ENCODE results near the gene PSD. TPM values are rescaled to one million over a fixed set of nuclear protein-coding genes. Genes with fewer than 3 reads are reported as not detected.

The PSD gene
- total and polyA plus RNA-seq, 9 of the 15 experiments (the other 6 are each of a cell fraction or from before 2014, with no cell fraction given), result 0.11 to 1.7 (median 0.54) TPM; not detected in 2

DNA sequence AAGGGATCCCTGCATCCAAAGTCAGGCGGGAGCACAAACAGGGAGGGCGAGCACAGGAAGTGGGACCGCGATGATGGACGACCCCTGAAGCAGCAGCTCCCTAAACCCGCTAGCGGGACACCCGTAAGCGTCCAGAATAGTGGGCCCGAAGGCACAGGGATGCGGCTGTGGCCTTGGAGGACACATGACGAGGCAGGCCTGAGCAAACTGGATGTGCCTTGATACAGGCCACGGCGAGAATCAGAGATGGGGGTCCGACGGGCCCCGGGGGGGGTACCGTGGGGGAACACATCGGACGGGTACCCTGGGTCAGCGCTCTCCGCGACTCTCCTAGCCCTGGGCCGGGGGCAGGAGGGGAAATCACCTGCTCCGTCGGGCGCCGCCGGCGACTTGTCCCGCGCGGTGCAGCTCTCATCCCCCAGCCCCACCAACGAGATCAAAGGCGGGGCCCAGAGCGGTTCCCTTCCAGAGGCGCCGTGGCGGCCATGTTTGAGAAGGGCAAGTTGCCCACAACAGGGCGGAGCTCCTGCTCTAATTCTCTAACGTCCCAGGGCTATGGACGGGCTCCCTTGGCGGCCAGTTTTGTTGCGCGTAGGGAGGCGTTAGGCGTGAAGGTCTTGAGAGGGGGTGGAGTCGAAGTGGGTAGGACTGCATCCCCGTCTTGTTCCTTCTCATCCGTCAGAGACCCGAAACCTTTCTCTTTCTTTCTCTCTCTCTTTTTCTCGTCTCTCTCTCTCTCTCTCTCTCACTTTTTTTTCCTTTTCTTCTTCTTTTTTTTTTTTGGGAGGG, 13.8 kb upstream of the PSD start, which contains the start of gene CUEDC2 (continued):
- TF ChIP-seq, protein P1, sequence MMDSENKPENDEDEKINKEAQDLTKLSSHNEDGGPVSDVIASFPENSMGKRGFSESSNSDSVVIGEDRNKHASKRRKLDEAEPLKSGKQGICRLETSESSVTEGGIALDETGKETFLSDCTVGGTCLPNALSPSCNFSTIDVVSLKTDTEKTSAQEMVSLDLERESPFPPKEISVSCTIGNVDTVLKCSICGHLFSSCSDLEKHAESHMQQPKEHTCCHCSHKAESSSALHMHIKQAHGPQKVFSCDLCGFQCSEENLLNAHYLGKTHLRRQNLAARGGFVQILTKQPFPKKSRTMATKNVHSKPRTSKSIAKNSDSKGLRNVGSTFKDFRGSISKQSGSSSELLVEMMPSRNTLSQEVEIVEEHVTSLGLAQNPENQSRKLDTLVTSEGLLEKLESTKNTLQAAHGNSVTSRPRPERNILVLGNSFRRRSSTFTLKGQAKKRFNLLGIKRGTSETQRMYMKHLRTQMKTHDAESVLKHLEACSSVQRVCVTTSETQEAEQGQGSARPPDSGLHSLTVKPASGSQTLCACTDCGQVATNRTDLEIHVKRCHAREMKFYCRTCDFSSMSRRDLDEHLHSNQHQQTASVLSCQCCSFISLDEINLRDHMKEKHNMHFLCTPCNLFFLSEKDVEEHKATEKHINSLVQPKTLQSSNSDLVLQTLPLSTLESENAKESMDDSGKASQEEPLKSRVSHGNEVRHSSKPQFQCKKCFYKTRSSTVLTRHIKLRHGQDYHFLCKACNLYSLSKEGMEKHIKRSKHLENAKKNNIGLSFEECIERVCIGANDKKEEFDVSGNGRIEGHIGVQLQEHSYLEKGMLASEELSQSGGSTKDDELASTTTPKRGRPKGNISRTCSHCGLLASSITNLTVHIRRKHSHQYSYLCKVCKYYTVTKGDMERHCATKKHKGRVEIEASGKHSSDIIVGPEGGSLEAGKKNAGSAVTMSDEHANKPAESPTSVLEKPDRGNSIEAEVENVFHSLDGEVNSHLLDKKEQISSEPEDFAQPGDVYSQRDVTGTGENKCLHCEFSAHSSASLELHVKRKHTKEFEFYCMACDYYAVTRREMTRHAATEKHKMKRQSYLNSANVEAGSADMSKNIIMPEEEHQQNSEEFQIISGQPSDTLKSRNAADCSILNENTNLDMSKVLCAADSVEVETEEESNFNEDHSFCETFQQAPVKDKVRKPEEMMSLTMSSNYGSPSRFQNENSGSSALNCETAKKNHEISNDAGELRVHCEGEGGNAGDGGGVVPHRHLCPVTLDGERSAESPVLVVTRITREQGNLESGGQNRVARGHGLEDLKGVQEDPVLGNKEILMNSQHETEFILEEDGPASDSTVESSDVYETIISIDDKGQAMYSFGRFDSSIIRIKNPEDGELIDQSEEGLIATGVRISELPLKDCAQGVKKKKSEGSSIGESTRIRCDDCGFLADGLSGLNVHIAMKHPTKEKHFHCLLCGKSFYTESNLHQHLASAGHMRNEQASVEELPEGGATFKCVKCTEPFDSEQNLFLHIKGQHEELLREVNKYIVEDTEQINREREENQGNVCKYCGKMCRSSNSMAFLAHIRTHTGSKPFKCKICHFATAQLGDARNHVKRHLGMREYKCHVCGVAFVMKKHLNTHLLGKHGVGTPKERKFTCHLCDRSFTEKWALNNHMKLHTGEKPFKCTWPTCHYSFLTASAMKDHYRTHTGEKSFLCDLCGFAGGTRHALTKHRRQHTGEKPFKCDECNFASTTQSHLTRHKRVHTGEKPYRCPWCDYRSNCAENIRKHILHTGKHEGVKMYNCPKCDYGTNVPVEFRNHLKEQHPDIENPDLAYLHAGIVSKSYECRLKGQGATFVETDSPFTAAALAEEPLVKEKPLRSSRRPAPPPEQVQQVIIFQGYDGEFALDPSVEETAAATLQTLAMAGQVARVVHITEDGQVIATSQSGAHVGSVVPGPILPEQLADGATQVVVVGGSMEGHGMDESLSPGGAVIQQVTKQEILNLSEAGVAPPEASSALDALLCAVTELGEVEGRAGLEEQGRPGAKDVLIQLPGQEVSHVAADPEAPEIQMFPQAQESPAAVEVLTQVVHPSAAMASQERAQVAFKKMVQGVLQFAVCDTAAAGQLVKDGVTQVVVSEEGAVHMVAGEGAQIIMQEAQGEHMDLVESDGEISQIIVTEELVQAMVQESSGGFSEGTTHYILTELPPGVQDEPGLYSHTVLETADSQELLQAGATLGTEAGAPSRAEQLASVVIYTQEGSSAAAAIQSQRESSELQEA (IDR thresholded peaks at IDR 0.05; ENCODE audit: low read depth), result peak; percentile 97
- TF ChIP-seq RUNX1 (IDR thresholded peaks at IDR 0.05; ENCODE audit: low read depth), result 0 out of 2 replicates have a peak, but pooled peaks have one; percentile 26
- TF ChIP-seq NUFIP1 (IDR thresholded peaks at IDR 0.05; ENCODE audit: partially characterized antibody), result no peak
- TF ChIP-seq SMAD2 (IDR thresholded peaks at IDR 0.05; ENCODE audit: low read depth, low read length), result no peak
- TF ChIP-seq CHD2 (IDR thresholded peaks at IDR 0.05; ENCODE audit: low read depth, low read length), result peak; percentile 75
- TF ChIP-seq ZNF75A (CRISPR knock-in tag; IDR thresholded peaks at IDR 0.05), result no peak
- TF ChIP-seq KDM2B (CRISPR knock-in tag; IDR thresholded peaks at IDR 0.05), result no peak
- TF ChIP-seq KLF1 (tag; IDR thresholded peaks at IDR 0.05), result no peak
- no peak for TF ChIP-seq XRCC4 (IDR thresholded peaks at IDR 0.05; ENCODE audit: extremely low read depth, insufficient read depth, insufficient read length)
- no peak for TF ChIP-seq ZNF212 (CRISPR knock-in tag; IDR thresholded peaks at IDR 0.05)
- TF ChIP-seq, protein P2, sequence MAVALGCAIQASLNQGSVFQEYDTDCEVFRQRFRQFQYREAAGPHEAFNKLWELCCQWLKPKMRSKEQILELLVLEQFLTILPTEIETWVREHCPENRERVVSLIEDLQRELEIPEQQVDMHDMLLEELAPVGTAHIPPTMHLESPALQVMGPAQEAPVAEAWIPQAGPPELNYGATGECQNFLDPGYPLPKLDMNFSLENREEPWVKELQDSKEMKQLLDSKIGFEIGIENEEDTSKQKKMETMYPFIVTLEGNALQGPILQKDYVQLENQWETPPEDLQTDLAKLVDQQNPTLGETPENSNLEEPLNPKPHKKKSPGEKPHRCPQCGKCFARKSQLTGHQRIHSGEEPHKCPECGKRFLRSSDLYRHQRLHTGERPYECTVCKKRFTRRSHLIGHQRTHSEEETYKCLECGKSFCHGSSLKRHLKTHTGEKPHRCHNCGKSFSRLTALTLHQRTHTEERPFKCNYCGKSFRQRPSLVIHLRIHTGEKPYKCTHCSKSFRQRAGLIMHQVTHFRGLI (CRISPR knock-in tag; IDR thresholded peaks at IDR 0.05), result no peak
- no peak for TF ChIP-seq ZNF23 (CRISPR knock-in tag; IDR thresholded peaks at IDR 0.05)
- peak; percentile 74; the same call in 1 of the 2 replicates for TF ChIP-seq RB1 (IDR thresholded peaks at IDR 0.05; ENCODE audit: low read depth)
- TF ChIP-seq ZNF766 (CRISPR knock-in tag; conservative IDR thresholded peaks at IDR 0.05), result no peak; the same call in 1 of the 2 replicates
- peak; percentile 40; the same call in 1 of the 2 replicates for TF ChIP-seq MXI1 (IDR thresholded peaks at IDR 0.05; ENCODE audit: low read depth, low read length)
- no peak for TF ChIP-seq NELFE (IDR thresholded peaks at IDR 0.05; ENCODE audit: insufficient read depth, insufficient read length)
- no peak for TF ChIP-seq PHF21A (IDR thresholded peaks at IDR 0.05; ENCODE audit: borderline replicate concordance, low read depth)
- TF ChIP-seq RCOR1 (IDR thresholded peaks at IDR 0.05; ENCODE audit: borderline replicate concordance in 1 of 2, low read depth in 2 of 2, low read length in 2 of 2), result peak in 1 of 2 experiments; percentile 56; a peak in 2 of 4 replicates
